ENCODE measurements around the gene SOCS6.

DNA sequence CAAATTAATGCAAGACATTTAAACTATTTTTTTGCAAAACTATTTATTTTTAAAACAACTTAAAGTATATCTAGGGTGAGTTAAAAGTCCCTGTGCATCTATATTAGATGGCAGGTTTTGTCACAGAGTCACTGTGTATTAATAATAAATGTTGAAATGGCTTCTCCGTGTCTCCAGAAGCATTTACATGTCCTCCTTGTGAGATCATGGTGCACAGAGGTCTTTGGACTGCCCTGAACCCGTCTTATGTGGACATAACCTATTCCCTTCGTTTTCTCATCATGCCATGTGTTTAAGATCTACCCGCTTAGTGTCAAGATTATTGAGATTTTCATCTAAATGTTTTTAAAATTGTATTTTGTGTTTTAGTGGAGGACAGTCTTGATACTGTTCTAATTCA lies 39.3 kb downstream of the SOCS6 start:
- TF ChIP-seq, protein P1, sequence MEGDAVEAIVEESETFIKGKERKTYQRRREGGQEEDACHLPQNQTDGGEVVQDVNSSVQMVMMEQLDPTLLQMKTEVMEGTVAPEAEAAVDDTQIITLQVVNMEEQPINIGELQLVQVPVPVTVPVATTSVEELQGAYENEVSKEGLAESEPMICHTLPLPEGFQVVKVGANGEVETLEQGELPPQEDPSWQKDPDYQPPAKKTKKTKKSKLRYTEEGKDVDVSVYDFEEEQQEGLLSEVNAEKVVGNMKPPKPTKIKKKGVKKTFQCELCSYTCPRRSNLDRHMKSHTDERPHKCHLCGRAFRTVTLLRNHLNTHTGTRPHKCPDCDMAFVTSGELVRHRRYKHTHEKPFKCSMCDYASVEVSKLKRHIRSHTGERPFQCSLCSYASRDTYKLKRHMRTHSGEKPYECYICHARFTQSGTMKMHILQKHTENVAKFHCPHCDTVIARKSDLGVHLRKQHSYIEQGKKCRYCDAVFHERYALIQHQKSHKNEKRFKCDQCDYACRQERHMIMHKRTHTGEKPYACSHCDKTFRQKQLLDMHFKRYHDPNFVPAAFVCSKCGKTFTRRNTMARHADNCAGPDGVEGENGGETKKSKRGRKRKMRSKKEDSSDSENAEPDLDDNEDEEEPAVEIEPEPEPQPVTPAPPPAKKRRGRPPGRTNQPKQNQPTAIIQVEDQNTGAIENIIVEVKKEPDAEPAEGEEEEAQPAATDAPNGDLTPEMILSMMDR (IDR thresholded peaks at IDR 0.05; ENCODE audit: low read length): no peak
- TF ChIP-seq EZH2 (optimal IDR thresholded peaks at IDR 0.05; ENCODE audit: low read depth, low read length) (no peak), EZH2phosphoT487 (IDR thresholded peaks at IDR 0.05; ENCODE audit: low read length) (no peak)
